Measurements from ENCODE around the gene MYOG.

The MYOG gene

DNA sequence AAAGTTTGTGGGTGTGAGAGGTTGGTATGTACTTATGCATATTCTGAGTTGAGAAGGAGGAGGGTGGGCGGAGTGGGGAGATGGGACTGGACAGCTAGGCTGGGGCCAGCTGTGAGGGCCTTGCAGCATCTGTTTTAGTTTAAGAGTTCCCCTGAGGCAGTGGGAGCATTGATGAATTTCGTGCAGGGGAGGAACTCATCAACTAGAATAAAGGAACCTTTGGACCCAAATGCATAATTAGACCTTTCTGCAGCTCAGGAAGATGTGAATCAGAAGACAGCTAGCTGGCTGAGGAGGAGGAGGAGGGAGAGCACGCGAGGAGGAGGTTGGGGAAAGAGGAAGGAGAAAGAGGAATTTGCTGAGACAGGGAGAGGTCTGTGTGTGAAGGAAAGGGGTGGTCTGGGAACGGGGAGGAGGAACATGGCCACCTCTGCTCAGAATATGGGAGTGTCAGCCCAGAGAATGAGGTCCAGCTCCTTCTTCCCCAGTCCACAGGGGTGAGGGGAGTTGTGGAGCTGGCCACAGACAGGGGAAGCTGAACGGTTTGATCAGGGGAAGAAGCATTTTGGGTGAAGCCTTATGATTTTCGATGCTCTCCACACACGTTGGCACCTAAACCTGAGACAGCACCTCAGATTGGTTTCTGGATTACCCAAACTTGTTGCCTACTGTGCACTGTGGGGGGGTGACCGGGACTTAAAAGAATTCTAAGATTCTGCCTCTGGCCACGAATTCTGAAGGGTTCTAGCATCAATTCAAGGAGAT is 27.7 kb downstream of the MYOG start:
- no peak for TF ChIP-seq TAF1 (IDR thresholded peaks at IDR 0.05; ENCODE audit: low read depth)
- no peak for TF ChIP-seq ZBTB7A (IDR thresholded peaks at IDR 0.05; ENCODE audit: low read depth)
- TF ChIP-seq FOXM1 (IDR thresholded peaks at IDR 0.05; ENCODE audit: borderline replicate concordance, low read depth): no peak
- TF ChIP-seq RAD21 (IDR thresholded peaks at IDR 0.05; ENCODE audit: low read depth): no peak

DNA sequence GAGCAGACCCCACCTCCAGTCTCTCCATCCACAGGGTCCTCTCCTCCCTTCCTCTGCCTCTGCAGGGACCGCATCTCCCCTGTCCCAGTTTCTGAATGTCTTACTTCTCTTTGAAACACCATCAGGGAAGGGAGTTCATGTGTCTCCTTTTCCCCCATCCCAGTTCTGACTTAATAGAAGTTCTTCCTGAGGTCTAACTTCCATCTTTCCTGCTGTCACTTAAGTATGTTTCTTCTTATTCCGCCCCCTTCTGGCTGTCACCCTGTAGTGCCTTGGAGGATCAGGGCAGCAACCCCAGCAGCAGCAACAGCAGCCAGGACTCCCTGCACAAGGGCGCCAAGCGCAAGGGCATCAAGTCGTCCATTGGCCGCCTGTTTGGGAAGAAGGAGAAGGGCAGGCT is 29.3 kb downstream of the MYOG start:
- TF ChIP-seq TAF1 (IDR thresholded peaks at IDR 0.05; ENCODE audit: low read depth): no peak
- TF ChIP-seq, protein P1, sequence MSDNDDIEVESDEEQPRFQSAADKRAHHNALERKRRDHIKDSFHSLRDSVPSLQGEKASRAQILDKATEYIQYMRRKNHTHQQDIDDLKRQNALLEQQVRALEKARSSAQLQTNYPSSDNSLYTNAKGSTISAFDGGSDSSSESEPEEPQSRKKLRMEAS (IDR thresholded peaks at IDR 0.05): no peak
- no peak for TF ChIP-seq FOXM1 (IDR thresholded peaks at IDR 0.05; ENCODE audit: borderline replicate concordance, low read depth)
- TF ChIP-seq CEBPB (IDR thresholded peaks at IDR 0.05): no peak
- TF ChIP-seq YY1 (IDR thresholded peaks at IDR 0.05; ENCODE audit: low read depth): no peak
- no peak for TF ChIP-seq TCF12 (IDR thresholded peaks at IDR 0.05; ENCODE audit: low read depth)
- TF ChIP-seq NFIC (IDR thresholded peaks at IDR 0.05): no peak
- TF ChIP-seq ZBTB7A (IDR thresholded peaks at IDR 0.05; ENCODE audit: low read depth): no peak
- TF ChIP-seq, protein P2, sequence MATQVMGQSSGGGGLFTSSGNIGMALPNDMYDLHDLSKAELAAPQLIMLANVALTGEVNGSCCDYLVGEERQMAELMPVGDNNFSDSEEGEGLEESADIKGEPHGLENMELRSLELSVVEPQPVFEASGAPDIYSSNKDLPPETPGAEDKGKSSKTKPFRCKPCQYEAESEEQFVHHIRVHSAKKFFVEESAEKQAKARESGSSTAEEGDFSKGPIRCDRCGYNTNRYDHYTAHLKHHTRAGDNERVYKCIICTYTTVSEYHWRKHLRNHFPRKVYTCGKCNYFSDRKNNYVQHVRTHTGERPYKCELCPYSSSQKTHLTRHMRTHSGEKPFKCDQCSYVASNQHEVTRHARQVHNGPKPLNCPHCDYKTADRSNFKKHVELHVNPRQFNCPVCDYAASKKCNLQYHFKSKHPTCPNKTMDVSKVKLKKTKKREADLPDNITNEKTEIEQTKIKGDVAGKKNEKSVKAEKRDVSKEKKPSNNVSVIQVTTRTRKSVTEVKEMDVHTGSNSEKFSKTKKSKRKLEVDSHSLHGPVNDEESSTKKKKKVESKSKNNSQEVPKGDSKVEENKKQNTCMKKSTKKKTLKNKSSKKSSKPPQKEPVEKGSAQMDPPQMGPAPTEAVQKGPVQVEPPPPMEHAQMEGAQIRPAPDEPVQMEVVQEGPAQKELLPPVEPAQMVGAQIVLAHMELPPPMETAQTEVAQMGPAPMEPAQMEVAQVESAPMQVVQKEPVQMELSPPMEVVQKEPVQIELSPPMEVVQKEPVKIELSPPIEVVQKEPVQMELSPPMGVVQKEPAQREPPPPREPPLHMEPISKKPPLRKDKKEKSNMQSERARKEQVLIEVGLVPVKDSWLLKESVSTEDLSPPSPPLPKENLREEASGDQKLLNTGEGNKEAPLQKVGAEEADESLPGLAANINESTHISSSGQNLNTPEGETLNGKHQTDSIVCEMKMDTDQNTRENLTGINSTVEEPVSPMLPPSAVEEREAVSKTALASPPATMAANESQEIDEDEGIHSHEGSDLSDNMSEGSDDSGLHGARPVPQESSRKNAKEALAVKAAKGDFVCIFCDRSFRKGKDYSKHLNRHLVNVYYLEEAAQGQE (IDR thresholded peaks at IDR 0.05; ENCODE audit: low read depth): no peak
- TF ChIP-seq RAD21 (IDR thresholded peaks at IDR 0.05; ENCODE audit: low read depth): no peak
- TF ChIP-seq, protein P3, sequence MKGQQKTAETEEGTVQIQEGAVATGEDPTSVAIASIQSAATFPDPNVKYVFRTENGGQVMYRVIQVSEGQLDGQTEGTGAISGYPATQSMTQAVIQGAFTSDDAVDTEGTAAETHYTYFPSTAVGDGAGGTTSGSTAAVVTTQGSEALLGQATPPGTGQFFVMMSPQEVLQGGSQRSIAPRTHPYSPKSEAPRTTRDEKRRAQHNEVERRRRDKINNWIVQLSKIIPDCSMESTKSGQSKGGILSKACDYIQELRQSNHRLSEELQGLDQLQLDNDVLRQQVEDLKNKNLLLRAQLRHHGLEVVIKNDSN (IDR thresholded peaks at IDR 0.05): no peak
- no peak for TF ChIP-seq EGR1 (IDR thresholded peaks at IDR 0.05)
- TF ChIP-seq CREB1 (IDR thresholded peaks at IDR 0.05; ENCODE audit: low read depth): no peak

DNA sequence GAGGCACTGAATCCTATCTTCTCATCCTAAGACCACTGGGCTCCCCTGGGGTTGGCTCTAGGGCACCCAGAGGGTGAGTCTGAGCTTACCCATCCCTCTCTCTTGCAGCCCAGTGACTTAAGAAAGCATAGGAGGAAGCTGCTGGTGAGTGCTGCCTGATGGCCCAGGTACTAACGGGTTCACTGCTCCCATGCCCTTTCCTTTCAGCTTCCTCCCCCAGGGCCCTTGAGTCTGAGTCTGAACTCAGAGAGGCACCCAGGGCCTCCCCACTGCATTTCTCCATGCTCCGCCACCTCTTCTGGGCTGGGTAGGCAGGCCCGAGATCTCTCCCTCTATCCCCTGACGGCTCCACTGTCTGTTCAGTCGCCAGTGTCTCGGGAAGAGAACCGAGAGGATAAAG is 29.8 kb downstream of the MYOG start:
- TF ChIP-seq EGR1 (IDR thresholded peaks at IDR 0.05) (no peak), RAD21 (IDR thresholded peaks at IDR 0.05; ENCODE audit: low read depth) (no peak), TCF12 (IDR thresholded peaks at IDR 0.05; ENCODE audit: low read depth) (no peak), ZBTB7A (IDR thresholded peaks at IDR 0.05; ENCODE audit: low read depth) (no peak), TEAD4 (IDR thresholded peaks at IDR 0.05) (no peak), TAF1 (IDR thresholded peaks at IDR 0.05; ENCODE audit: low read depth) (no peak), NFIC (IDR thresholded peaks at IDR 0.05) (no peak), FOXM1 (IDR thresholded peaks at IDR 0.05; ENCODE audit: borderline replicate concordance, low read depth) (no peak), YY1 (IDR thresholded peaks at IDR 0.05; ENCODE audit: low read depth) (no peak), EP300 (IDR thresholded peaks at IDR 0.05; ENCODE audit: borderline replicate concordance) (no peak), CEBPB (IDR thresholded peaks at IDR 0.05) (no peak), CREB1 (IDR thresholded peaks at IDR 0.05; ENCODE audit: low read depth) (no peak)
- TF ChIP-seq, protein P1 (IDR thresholded peaks at IDR 0.05): no peak
- TF ChIP-seq, protein P2 (IDR thresholded peaks at IDR 0.05; ENCODE audit: low read depth): no peak
- TF ChIP-seq, protein P3 (IDR thresholded peaks at IDR 0.05): no peak

DNA sequence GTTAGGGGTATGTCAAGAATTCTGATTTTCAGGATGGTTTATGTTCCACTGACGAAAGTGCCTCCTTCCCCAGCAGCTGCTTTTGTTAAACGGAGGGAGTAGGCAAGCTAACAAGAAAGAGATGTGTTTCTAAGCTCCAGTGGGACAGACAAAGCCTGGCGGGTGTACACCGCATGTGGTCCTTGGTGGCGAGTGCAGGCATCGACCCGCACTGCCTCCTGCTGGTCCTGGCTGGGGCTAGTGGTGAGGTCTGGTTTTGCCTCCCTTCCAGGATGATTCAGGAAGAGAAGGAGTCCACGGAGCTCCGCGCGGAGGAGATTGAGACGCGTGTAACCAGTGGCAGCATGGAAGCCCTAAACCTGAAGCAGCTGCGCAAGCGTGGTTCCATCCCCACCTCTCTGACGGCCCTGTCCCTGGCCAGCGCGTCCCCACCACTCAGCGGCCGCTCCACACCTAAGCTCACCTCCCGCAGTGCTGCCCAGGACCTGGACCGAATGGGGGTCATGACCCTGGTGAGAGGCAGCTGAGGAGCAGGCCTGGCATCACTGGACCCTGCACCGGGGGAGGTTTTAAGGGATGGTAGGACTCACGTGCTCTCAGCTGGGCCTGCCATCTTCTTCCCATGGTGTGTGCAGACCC is 30.5 kb downstream of the MYOG start:
- TF ChIP-seq ZBTB7A (IDR thresholded peaks at IDR 0.05; ENCODE audit: low read depth) (no peak), TCF12 (IDR thresholded peaks at IDR 0.05; ENCODE audit: low read depth) (no peak), TAF1 (IDR thresholded peaks at IDR 0.05; ENCODE audit: low read depth) (no peak), NFIC (IDR thresholded peaks at IDR 0.05) (no peak), CEBPB (IDR thresholded peaks at IDR 0.05) (no peak), CREB1 (IDR thresholded peaks at IDR 0.05; ENCODE audit: low read depth) (no peak), TEAD4 (IDR thresholded peaks at IDR 0.05) (no peak), EGR1 (IDR thresholded peaks at IDR 0.05) (no peak)
- TF ChIP-seq, protein P3 (IDR thresholded peaks at IDR 0.05): no peak
- TF ChIP-seq, protein P1 (IDR thresholded peaks at IDR 0.05): no peak

DNA sequence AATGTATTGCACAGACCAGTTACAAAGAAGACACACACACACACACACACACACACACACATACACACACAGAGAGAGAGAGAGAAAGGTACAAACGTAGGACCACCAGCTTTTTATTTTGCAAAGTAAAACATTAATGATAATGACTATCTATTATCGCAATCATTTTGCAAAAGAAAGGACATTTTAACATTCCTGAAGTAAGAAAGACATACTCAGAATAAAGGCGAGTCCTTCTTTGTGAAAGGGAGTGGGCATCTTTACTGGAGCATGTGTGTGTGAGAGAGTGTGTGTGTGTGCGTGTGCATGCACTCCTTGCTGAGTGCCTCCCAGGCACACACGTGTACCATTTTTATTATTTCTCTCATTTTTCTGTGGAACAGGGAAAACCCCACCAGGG is 31.2 kb downstream of the MYOG start:
- no peak for TF ChIP-seq RAD21 (IDR thresholded peaks at IDR 0.05; ENCODE audit: low read depth)
- TF ChIP-seq TCF12 (IDR thresholded peaks at IDR 0.05; ENCODE audit: low read depth): no peak
- TF ChIP-seq, protein P1 (IDR thresholded peaks at IDR 0.05): no peak
- TF ChIP-seq EGR1 (IDR thresholded peaks at IDR 0.05): no peak
- no peak for TF ChIP-seq ZBTB7A (IDR thresholded peaks at IDR 0.05; ENCODE audit: low read depth)
- no peak for TF ChIP-seq CREB1 (IDR thresholded peaks at IDR 0.05; ENCODE audit: low read depth)
- TF ChIP-seq FOXM1 (IDR thresholded peaks at IDR 0.05; ENCODE audit: borderline replicate concordance, low read depth): no peak
- TF ChIP-seq, protein P2 (IDR thresholded peaks at IDR 0.05; ENCODE audit: low read depth): no peak
- TF ChIP-seq NFIC (IDR thresholded peaks at IDR 0.05): no peak
- TF ChIP-seq, protein P3 (IDR thresholded peaks at IDR 0.05): no peak
- no peak for TF ChIP-seq TAF1 (IDR thresholded peaks at IDR 0.05; ENCODE audit: low read depth)
- no peak for TF ChIP-seq YY1 (IDR thresholded peaks at IDR 0.05; ENCODE audit: low read depth)
- no peak for TF ChIP-seq CEBPB (IDR thresholded peaks at IDR 0.05)
- no peak for TF ChIP-seq EP300 (IDR thresholded peaks at IDR 0.05; ENCODE audit: borderline replicate concordance)
- no peak for TF ChIP-seq TEAD4 (IDR thresholded peaks at IDR 0.05)

Data from Ishikawa (cell line).